Nephron progenitor cell (in vitro differentiated cells): ENCODE measurements around the gene GPR158.

Experiments
- DNase-seq: peaks from one replicate; pipeline ENCODE4 v3.0.0; 2021
- H3K27ac Mint-ChIP-seq: 2 replicates; pipeline ENCODE4 v1.8.0; 2021; ENCODE audit warnings: mild to moderate bottlenecking, moderate library complexity, mixed read lengths
- H3K27me3 Mint-ChIP-seq: 2 replicates; pipeline ENCODE4 v1.8.0; 2021; ENCODE audit warnings: mild to moderate bottlenecking, low read depth, mixed read lengths; ENCODE audit not compliant: poor library complexity
- H3K36me3 Mint-ChIP-seq: 2 replicates; pipeline ENCODE4 v1.8.0; 2021; ENCODE audit warnings: low read depth, mixed read lengths
- H3K4me1 Mint-ChIP-seq: 2 replicates; pipeline ENCODE4 v1.8.0; 2021; ENCODE audit warnings: mixed read lengths
- H3K4me3 Mint-ChIP-seq: 2 replicates; pipeline ENCODE4 v1.8.0; 2021; ENCODE audit warnings: mild to moderate bottlenecking, moderate library complexity, mixed read lengths
- H3K9me3 Mint-ChIP-seq: 2 replicates; pipeline ENCODE4 v1.8.0; 2021; ENCODE audit warnings: mild to moderate bottlenecking, moderate library complexity, mixed read lengths
- TF ChIP-seq, protein P1 (sequence below): fragments of 200-600 bp; sonication (generic); IDR thresholded peaks from 2 replicates; pipeline ENCODE4 v1.5.0; 2021; ENCODE audit warnings: antibody characterized with exemption

The GPR158 gene

GRCh38 chr10:25492680-25493079 is 317.9 kb downstream of the GPR158 start:
- H3K4me1 Mint-ChIP-seq: peaks cover 5% of the 10 kb centered on the region
- no peak for DNase-seq
- no peaks in the 10 kb centered on the region for H3K27me3 Mint-ChIP-seq
- H3K36me3 Mint-ChIP-seq: no peaks in the 10 kb centered on the region
- H3K4me3 Mint-ChIP-seq: no peak overlapping the region
- TF ChIP-seq, protein P1, sequence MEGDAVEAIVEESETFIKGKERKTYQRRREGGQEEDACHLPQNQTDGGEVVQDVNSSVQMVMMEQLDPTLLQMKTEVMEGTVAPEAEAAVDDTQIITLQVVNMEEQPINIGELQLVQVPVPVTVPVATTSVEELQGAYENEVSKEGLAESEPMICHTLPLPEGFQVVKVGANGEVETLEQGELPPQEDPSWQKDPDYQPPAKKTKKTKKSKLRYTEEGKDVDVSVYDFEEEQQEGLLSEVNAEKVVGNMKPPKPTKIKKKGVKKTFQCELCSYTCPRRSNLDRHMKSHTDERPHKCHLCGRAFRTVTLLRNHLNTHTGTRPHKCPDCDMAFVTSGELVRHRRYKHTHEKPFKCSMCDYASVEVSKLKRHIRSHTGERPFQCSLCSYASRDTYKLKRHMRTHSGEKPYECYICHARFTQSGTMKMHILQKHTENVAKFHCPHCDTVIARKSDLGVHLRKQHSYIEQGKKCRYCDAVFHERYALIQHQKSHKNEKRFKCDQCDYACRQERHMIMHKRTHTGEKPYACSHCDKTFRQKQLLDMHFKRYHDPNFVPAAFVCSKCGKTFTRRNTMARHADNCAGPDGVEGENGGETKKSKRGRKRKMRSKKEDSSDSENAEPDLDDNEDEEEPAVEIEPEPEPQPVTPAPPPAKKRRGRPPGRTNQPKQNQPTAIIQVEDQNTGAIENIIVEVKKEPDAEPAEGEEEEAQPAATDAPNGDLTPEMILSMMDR: no peak
- no peaks in the 10 kb centered on the region for H3K9me3 Mint-ChIP-seq
- no peak overlapping the region for H3K27ac Mint-ChIP-seq

DNA sequence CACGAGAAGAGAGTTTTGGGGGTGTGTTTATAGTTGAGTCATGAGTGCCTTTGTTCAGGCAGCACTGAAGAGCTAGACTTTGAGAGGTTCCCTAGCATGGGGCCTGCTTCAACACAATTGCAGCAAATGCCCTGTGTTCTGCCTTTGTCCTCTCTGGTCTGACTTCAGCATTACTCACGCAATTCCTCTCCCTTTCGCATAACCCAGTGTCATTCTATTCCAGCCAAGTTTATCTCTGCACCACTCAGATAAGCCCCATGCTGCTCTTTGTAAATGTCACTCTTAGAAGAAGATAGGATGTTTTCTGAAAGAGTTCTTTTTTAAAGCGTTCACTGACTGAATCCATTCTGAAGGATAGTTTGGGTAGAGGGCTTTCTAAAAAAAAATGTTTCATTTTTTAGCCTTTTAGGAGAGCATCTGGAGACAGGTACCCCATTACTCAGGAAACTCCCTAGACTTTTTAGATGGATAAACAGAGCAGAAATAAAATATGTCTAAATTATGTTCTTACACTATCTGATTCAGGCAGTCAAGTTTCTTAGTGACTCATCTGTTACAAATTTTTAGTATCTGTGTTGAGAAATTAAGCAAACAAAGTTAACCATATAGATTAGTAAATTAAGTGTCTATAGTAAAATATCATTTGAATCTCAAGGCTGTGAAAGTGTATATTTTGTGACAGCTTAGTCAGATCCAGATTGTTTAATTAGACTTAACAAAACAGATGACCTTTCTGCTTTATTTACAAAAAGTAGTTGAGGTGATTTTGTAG is 318.5 kb downstream of the GPR158 start:
- Mint-ChIP-seq H3K27ac (no peak overlapping the region), H3K4me3 (no peak overlapping the region), H3K9me3 (no peaks in the 10 kb centered on the region), H3K36me3 (no peaks in the 10 kb centered on the region), H3K4me1 (peaks cover 5% of the 10 kb centered on the region), H3K27me3 (no peaks in the 10 kb centered on the region)
- DNase-seq: no peak
- TF ChIP-seq, protein P1: no peak

DNA sequence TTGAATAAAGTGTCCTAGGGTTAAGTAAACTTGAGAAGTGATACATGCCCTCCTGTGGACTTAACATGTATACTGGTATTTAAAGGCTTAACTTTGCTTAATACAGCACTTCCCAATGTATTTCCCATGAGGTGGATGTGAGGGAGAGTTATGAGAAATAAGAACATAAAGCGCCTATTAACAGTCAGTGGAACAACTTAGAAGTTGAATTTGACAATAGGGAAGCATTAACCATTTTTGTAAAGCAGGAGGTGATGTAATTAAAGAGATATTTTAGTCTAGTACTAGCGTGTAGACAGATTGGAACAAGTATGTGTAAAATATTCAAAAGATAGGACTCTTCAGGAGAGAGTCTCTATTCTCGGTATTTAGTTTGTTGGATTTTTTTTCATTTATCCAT is 322.4 kb downstream of the GPR158 start:
- H3K4me3 Mint-ChIP-seq: no peak overlapping the region
- H3K9me3 Mint-ChIP-seq: no peaks in the 10 kb centered on the region
- H3K27me3 Mint-ChIP-seq: no peaks in the 10 kb centered on the region
- H3K36me3 Mint-ChIP-seq: no peaks in the 10 kb centered on the region
- TF ChIP-seq, protein P1: no peak
- no peak for DNase-seq
- no peak overlapping the region for H3K27ac Mint-ChIP-seq
- H3K4me1 Mint-ChIP-seq: peaks cover 26% of the 10 kb centered on the region

DNA sequence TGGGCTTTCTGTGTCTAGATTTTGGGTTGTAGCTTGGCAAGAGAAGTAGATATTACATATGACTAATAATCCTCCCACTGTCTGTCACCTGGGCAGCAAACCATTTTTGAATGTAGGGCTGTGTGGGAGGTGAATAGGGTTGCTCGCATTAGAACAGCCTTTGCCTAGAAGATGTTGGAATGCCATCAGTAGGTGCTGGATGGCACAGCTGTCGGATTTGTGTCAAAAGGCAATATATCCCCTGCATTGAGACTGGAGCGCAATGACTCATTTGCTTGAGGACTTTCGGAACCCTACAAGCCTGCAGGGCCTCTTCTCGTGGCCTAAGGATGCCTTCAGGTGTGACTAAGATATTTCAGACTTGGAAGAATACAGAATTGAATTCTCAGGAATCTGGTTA is 323.8 kb downstream of the GPR158 start:
- Mint-ChIP-seq H3K27ac (no peak overlapping the region), H3K9me3 (no peaks in the 10 kb centered on the region), H3K27me3 (no peaks in the 10 kb centered on the region), H3K4me3 (no peak overlapping the region), H3K4me1 (peaks cover 25% of the 10 kb centered on the region), H3K36me3 (no peaks in the 10 kb centered on the region)
- TF ChIP-seq, protein P1: no peak
- DNase-seq: no peak

DNA sequence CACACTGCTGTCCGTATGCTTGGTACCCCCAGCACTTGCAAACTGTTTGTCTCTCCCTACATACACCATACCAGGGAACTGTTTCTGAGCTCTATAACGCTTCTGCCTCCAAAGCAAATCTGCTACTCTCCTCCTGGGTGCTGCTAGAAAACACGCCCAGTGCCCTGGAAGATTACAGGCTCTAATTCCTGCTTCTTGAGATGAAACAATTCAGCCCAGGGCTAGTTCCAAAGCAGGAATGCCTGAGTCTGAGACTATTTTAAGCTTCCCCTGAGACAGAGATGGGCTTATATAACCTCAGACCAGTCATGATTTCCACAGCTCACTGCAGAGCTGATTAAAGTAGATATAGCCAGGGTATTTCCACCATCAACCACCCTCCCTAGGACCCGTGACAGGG is 327.1 kb downstream of the GPR158 start:
- TF ChIP-seq, protein P1: no peak
- H3K4me3 Mint-ChIP-seq: no peak overlapping the region
- peaks cover 3% of the 10 kb centered on the region for H3K9me3 Mint-ChIP-seq
- peaks cover 26% of the 10 kb centered on the region for H3K4me1 Mint-ChIP-seq
- H3K27me3 Mint-ChIP-seq: peaks cover 2% of the 10 kb centered on the region
- no peak overlapping the region for H3K27ac Mint-ChIP-seq
- no peaks in the 10 kb centered on the region for H3K36me3 Mint-ChIP-seq
- DNase-seq: no peak

- H3K9me3 Mint-ChIP-seq: peaks cover 3% of the 10 kb centered on the region
- DNase-seq: no peak
- H3K36me3 Mint-ChIP-seq: no peaks in the 10 kb centered on the region
- H3K4me1 Mint-ChIP-seq: peaks cover 31% of the 10 kb centered on the region
- TF ChIP-seq, protein P1: no peak
- no peak overlapping the region for H3K27ac Mint-ChIP-seq
- H3K27me3 Mint-ChIP-seq: peaks cover 2% of the 10 kb centered on the region
- no peak overlapping the region for H3K4me3 Mint-ChIP-seq
Measured at GRCh38 chr10:25502453-25502852, 327.7 kb downstream of the GPR158 start.
